ENCODE results near the gene DNASE1L2. TPM values are rescaled to one million over a fixed set of nuclear protein-coding genes. Genes with fewer than 3 reads are reported as not detected.
A peak's percentile ranks its signal among the peaks of the same experiment; 100 is the strongest.

Gene DNASE1L2
- total RNA-seq, 1 donor from 2014 or later, result 2.0 TPM

GRCh38 chr16:2223221-2223941, 12.9 kb upstream of the DNASE1L2 start, which contains the start of gene E4F1:
Gene E4F1, plus strand, starts transcription at chr16:2223591. Its CDS starts 23 bp downstream, at chr16:2223614.
- intact Hi-C loops (cut with DNase I), result no loop called here
- Histone ChIP-seq H3K4me1 (peaks cover 20% of the 10 kb centered on the region), H3K4me3 (peak within 1 kb of the TSS; percentile 99), H3K9me3 (no peaks in the 10 kb centered on the region), H3K27ac (peak within 1 kb of the TSS; percentile 91), H3K27me3 (ENCODE audit: low read depth) (no peaks in the 10 kb centered on the region), H3K36me3 (peaks cover 5% of the 10 kb centered on the region)
- TF ChIP-seq CTCF (IDR thresholded peaks at IDR 0.05), result no peak
- peak; percentile 100 for DNase-seq
- peak; percentile 99 to 100 for ATAC-seq

GRCh38 chr16:2223942-2224486, 12.2 kb upstream of the DNASE1L2 start:
- Histone ChIP-seq H3K9me3 (no peaks in the 10 kb centered on the region), H3K4me1 (peaks cover 20% of the 10 kb centered on the region), H3K36me3 (peaks cover 12% of the 10 kb centered on the region), H3K4me3 (peak overlapping the region; percentile 99), H3K27me3 (ENCODE audit: low read depth) (no peaks in the 10 kb centered on the region), H3K27ac (peak overlapping the region; percentile 91)
- no peak for TF ChIP-seq CTCF (IDR thresholded peaks at IDR 0.05)
- ATAC-seq (peak; percentile 62 to 69), DNase-seq (peak; percentile 69)
- intact Hi-C loops (cut with DNase I), result no loop called here

DNA sequence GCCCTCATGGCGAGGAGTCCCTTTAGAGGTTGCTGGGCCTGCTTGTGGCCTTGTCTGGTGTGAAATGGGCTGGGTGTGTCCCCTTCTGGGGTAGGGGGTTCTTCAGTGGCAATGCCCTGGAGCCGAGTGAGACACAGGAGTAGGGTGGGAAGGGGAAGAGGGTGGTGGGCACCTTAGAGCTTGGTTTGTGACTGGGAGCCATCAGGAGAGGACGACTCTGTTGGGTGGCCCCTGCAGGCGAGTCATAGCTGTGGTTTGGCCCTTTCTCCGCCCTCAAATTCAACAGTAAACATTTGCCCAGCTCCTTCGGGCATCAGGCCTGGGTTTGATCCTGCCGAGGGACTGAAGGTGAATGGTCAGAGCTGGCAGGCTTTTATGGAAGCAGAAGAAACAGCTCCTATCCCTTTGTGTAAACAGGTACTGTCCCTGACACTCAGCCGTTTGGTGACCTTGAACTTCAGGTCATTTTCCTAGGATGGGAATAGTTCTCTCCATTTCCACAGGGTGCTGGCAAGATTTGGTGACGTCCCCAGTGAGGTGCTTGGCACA, 9.9 kb upstream of the DNASE1L2 start:
- ATAC-seq, result no peak
- Histone ChIP-seq H3K4me3 (no peak overlapping the region), H3K27me3 (ENCODE audit: low read depth) (no peaks in the 10 kb centered on the region), H3K27ac (no peak overlapping the region), H3K4me1 (peaks cover 20% of the 10 kb centered on the region), H3K36me3 (peaks cover 32% of the 10 kb centered on the region), H3K9me3 (no peaks in the 10 kb centered on the region)
- TF ChIP-seq CTCF (IDR thresholded peaks at IDR 0.05), result no peak
- DNase-seq, result no peak
- intact Hi-C loops (cut with DNase I), result no loop called here

GRCh38 chr16:2226918-2227317, 9.3 kb upstream of the DNASE1L2 start:
- Histone ChIP-seq H3K4me3 (no peak overlapping the region), H3K9me3 (no peaks in the 10 kb centered on the region), H3K4me1 (peaks cover 20% of the 10 kb centered on the region), H3K27me3 (ENCODE audit: low read depth) (no peaks in the 10 kb centered on the region), H3K27ac (no peak overlapping the region), H3K36me3 (peaks cover 38% of the 10 kb centered on the region)
- ATAC-seq, result no peak
- no peak for DNase-seq
- intact Hi-C loops (cut with DNase I), result no loop called here
- no peak for TF ChIP-seq CTCF (IDR thresholded peaks at IDR 0.05)

GRCh38 chr16:2228161-2228824, 8.0 kb upstream of the DNASE1L2 start:
- H3K4me1 ChIP-seq, result peaks cover 16% of the 10 kb centered on the region
- no peak for TF ChIP-seq CTCF (IDR thresholded peaks at IDR 0.05)
- H3K36me3 ChIP-seq, result peaks cover 52% of the 10 kb centered on the region
- no peak for DNase-seq
- ATAC-seq, result no peak
- intact Hi-C loops (cut with DNase I), result no loop called here
- no peak overlapping the region for H3K27ac ChIP-seq
- H3K27me3 ChIP-seq (ENCODE audit: low read depth), result no peaks in the 10 kb centered on the region
- H3K9me3 ChIP-seq, result no peaks in the 10 kb centered on the region
- H3K4me3 ChIP-seq, result no peak overlapping the region

Data from lower lobe of right lung (tissue), 2 donors.